Endothelial cell of umbilical vein (primary cell): ENCODE measurements around the gene MAT2B. TPM values are rescaled to one million over a fixed set of nuclear protein-coding genes. Genes with fewer than 3 reads are reported as not detected.

Source experiments
- BruUV-seq: library from RNA; stranded (reverse); fragments of 400-500 nt; replicated peaks from 2 replicates; lab custom pipeline; 2021; lab: Mats Ljungman, UMichigan
- CTCF ChIA-PET: fragments of 300-600, 350-600 bp; sonication (Branson Sonifier 250); formaldehyde crosslinking; loops from one replicate; lab custom pipeline; 2021; ENCODE audit warnings: antibody characterized with exemption, inconsistent platforms; lab: Charles Lee
- POLR2A ChIA-PET: fragments of 300-600, 350-600 bp; sonication (Branson Sonifier 250); formaldehyde crosslinking; loops from one replicate; lab custom pipeline; 2021; ENCODE audit warnings: antibody characterized with exemption, inconsistent platforms; lab: Charles Lee
- DNase-seq: peaks from one replicate; pipeline ENCODE4 v3.0.0-alpha.2; 2011; ENCODE audit warnings: low read depth, low spot score
- FAIRE-seq: peaks from 2 replicates; lab custom pipeline; 2011; peaks lifted over from hg19 to GRCh38; lab: Jason Lieb, UNC
- H2AFZ ChIP-seq: 2 replicates; pipeline ENCODE4 v1.6.0; 2012; ENCODE audit warnings: low read depth, low read length, control low read depth, inconsistent platforms
- H3K27ac ChIP-seq: 2 replicates; pipeline ENCODE4 v1.5.1; 2011; ENCODE audit warnings: low read depth, mild to moderate bottlenecking, control low read depth, low read length, moderate library complexity; ENCODE audit not compliant: insufficient read depth
- H3K27me3 ChIP-seq, 2 experiments: 2 replicates each; pipeline versions ENCODE4 v1.6.0 to v1.6.1; 2011; ENCODE audit warnings: low read length in 2 of 2, mixed read lengths in 1 of 2; ENCODE audit not compliant: control insufficient read depth in 2 of 2, insufficient read depth in 2 of 2
- H3K36me3 ChIP-seq, 2 experiments: 2 replicates in 1 of 2; 3 replicates in 1 of 2; pipeline ENCODE4 v1.5.1; 2011; ENCODE audit warnings: low read length in 2 of 2, mild to moderate bottlenecking in 1 of 2, moderate library complexity in 1 of 2; ENCODE audit not compliant: control insufficient read depth in 2 of 2, insufficient read depth in 2 of 2; ENCODE audit errors: extremely low read depth in 1 of 2
- H3K4me1 ChIP-seq: 3 replicates; pipeline ENCODE4 v1.5.1; 2011; ENCODE audit warnings: mild to moderate bottlenecking, low read length; ENCODE audit not compliant: control insufficient read depth, insufficient read depth; ENCODE audit errors: extremely low read depth
- H3K4me2 ChIP-seq: 2 replicates; pipeline ENCODE4 v1.6.1; 2011; ENCODE audit warnings: low read length, control low read depth, mixed read lengths; ENCODE audit not compliant: insufficient read depth
- H3K4me3 ChIP-seq, 3 experiments: fragments of 200-600 bp in 1 of 3; sonication (generic), shearing (Covaris generic) in 1 of 3; replicated peaks in 1 of 3; 2 replicates each; pipeline ENCODE4 v1.5.1; 2011 to 2016; ENCODE audit warnings: control low read depth in 3 of 3, low read length in 3 of 3, mild to moderate bottlenecking in 2 of 3, inconsistent platforms in 1 of 3, low read depth in 1 of 3, moderate library complexity in 1 of 3; ENCODE audit not compliant: insufficient read depth in 1 of 3
- H3K79me2 ChIP-seq: 2 replicates; pipeline ENCODE4 v1.6.0; 2012; ENCODE audit warnings: low read length, inconsistent platforms; ENCODE audit not compliant: control insufficient read depth, insufficient read depth
- H3K9ac ChIP-seq: replicated peaks from 2 replicates; pipeline ENCODE3; 2011; ENCODE audit warnings: low read length, control low read depth; ENCODE audit not compliant: insufficient read depth; ENCODE audit errors: extremely low read depth
- H3K9me1 ChIP-seq: replicated peaks from 3 replicates; pipeline ENCODE4 v1.6.0; 2011; ENCODE audit warnings: mild to moderate bottlenecking, low read length; ENCODE audit not compliant: control insufficient read depth, insufficient read depth; ENCODE audit errors: extremely low read depth
- H3K9me3 ChIP-seq: replicated peaks from 2 replicates; pipeline ENCODE4 v1.5.1; 2012; ENCODE audit warnings: low read length, inconsistent platforms; ENCODE audit not compliant: control insufficient read depth, insufficient read depth
- H4K20me1 ChIP-seq: replicated peaks from 2 replicates; pipeline ENCODE3; 2011; ENCODE audit warnings: mild to moderate bottlenecking, low read length; ENCODE audit not compliant: control insufficient read depth, insufficient read depth; ENCODE audit errors: extremely low read depth
- CTCF ChIP-seq, 2 donors: IDR thresholded peaks; 1 replicate in 1 of 2; 2 replicates in 1 of 2; pipeline ENCODE4 v1.5.1; 2011; ENCODE audit warnings: low read length in 2 of 2, mild to moderate bottlenecking in 2 of 2, moderate library complexity in 2 of 2, control low read depth in 1 of 2, inconsistent platforms in 1 of 2, low read depth in 1 of 2; ENCODE audit not compliant: insufficient read depth in 1 of 2; ENCODE audit errors: extremely low read depth in 1 of 2
- EZH2 ChIP-seq: IDR thresholded peaks from 2 replicates; pipeline ENCODE4 v1.6.1; 2012; ENCODE audit warnings: borderline replicate concordance, low read depth, mild to moderate bottlenecking, moderate library complexity, low read length, inconsistent platforms; ENCODE audit not compliant: severe bottlenecking
- FOS ChIP-seq: IDR thresholded peaks from 2 replicates; pipeline ENCODE4 v1.6.1; 2011; ENCODE audit warnings: mild to moderate bottlenecking, low read length, moderate library complexity, borderline replicate concordance; ENCODE audit not compliant: insufficient read depth
- GATA2 ChIP-seq: IDR thresholded peaks from 2 replicates; pipeline ENCODE4 v1.7.0; 2011; ENCODE audit warnings: low read depth, mild to moderate bottlenecking, moderate library complexity, mixed read lengths, low read length; ENCODE audit not compliant: insufficient read length, insufficient read depth
- JUN ChIP-seq: IDR thresholded peaks from 2 replicates; pipeline ENCODE4 v1.6.1; 2011; ENCODE audit warnings: borderline replicate concordance, low read depth; ENCODE audit not compliant: insufficient read length, insufficient read depth
- MYC ChIP-seq: IDR thresholded peaks from one replicate; pipeline ENCODE4 v1.6.1; 2011; ENCODE audit warnings: mild to moderate bottlenecking, low read depth, low read length
- POLR2A ChIP-seq: IDR thresholded peaks from 2 replicates; pipeline ENCODE4 v1.6.1; 2012; ENCODE audit warnings: low read depth, mild to moderate bottlenecking, control low read depth, low read length
- POLR2AphosphoS5 ChIP-seq: IDR thresholded peaks from 2 replicates; pipeline ENCODE4 v1.6.1; 2012; ENCODE audit warnings: low read depth, mild to moderate bottlenecking, control low read depth, low read length, moderate library complexity; ENCODE audit not compliant: insufficient read depth
- dilution Hi-C: fragments of 300-500 bp; cut with MboI; formaldehyde crosslinking; loops from one replicate; pipeline ENCODE4 v1.15.0; 2019; ENCODE audit warnings: low sequenced_read_pairs; ENCODE audit not compliant: extremely low pct_ligation_motif_present
- intact Hi-C: fragments of 100-400 bp; cut with micrococcal nuclease; formaldehyde crosslinking; loops from one replicate; pipeline ENCODE4 v1.10.0; 2022
- polyA plus RNA-seq, 4 experiments: library from polyadenylated mRNA; depleted of rRNA in 3 of 4; stranded (reverse) in 3 of 4; unstranded in 1 of 4; fragments of >200 nt; gene quantifications; 2 replicates each; pipeline versions ENCODE4 v1.2.1 to v1.2.3, GENCODE V29; 2011 to 2012; ENCODE audit warnings: missing spikeins in 1 of 4
- total RNA-seq: library from RNA; stranded (reverse); gene quantifications from 2 replicates; pipeline ENCODE4 v1.2.3, GENCODE V29; 2021
- TF ChIP-seq, protein P1 (sequence below): IDR thresholded peaks from 2 replicates; pipeline ENCODE4 v1.6.1; 2011; ENCODE audit not compliant: insufficient read depth, insufficient read length

Gene MAT2B
- total and polyA plus RNA-seq, 2 donors (not counting 3 experiments of a cell fraction or from before 2014, with no cell fraction given) = 41.5 to 101 TPM

- Histone ChIP-seq H3K4me1 (peaks cover 21% of the 10 kb centered on the region), H3K9ac (peak overlapping the region; percentile 96), H3K9me3 (no peaks in the 10 kb centered on the region), H3K36me3 (no peaks in the 10 kb centered on the region), H3K4me3 (peak overlapping the region; percentile 85 to 96 (median 92)), H4K20me1 (no peaks in the 10 kb centered on the region), H3K4me2 (peak overlapping the region; percentile 99), H2AFZ (no peak overlapping the region), H3K27ac (peak overlapping the region; percentile 99), H3K9me1 (no peaks in the 10 kb centered on the region), H3K79me2 (peaks cover 31% of the 10 kb centered on the region), H3K27me3 (no peaks in the 10 kb centered on the region)
- TF ChIP-seq FOS (no peak), POLR2A (no peak), GATA2 (no peak), JUN (no peak), POLR2AphosphoS5 (no peak), EZH2 (no peak), CTCF (IDR thresholded peaks at IDR 0.05; ENCODE audit: extremely low read depth in 1 of 2, insufficient read depth in 1 of 2, low read depth in 1 of 2, low read length in 2 of 2) (no peak), MYC (no peak)
- TF ChIP-seq, protein P1, sequence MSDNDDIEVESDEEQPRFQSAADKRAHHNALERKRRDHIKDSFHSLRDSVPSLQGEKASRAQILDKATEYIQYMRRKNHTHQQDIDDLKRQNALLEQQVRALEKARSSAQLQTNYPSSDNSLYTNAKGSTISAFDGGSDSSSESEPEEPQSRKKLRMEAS = no peak
- ChIA-PET POLR2A (interaction anchor here (1.0 to 3.9 kb wide), 3 partner anchors 17 to 44 kb away, joined by 3 to 34 read pairs (median 4); partner anchors contain the start of gene CCNG1), CTCF (interaction anchor here (1.4 to 4.0 kb wide), 4 partner anchors 16 to 47 kb away, joined by 4 to 15 read pairs (median 7); partner anchors contain the start of genes CCNG1 and MAT2B)
- DNase-seq = peak; percentile 31
- intact Hi-C loops = no loop called here
- no TSS peak for BruUV-seq
- dilution Hi-C loops = no loop called here
- no peak for FAIRE-seq
These were observed 46.5 kb upstream of the MAT2B start for GRCh38 chr5:163458778-163459385.
